Activated CD4-positive, alpha-beta T cell treated with anti-CD3 and anti-CD28 coated beads for 36 hours (primary cell): ENCODE results near the gene DENND2C. TPM values are rescaled to one million over a fixed set of nuclear protein-coding genes. Genes with fewer than 3 reads are reported as not detected.

Experiments used
- ATAC-seq: fragments of 200-7000 bp; cut with Tn5 transposase; one replicate; pipeline ENCODE4 v1.10.0; 2021; ENCODE audit warnings: mild to moderate bottlenecking, moderate library complexity
- CTCF ChIA-PET: fragments of 350-600 bp; sonication (Branson Sonifier 250); formaldehyde crosslinking; loops from one replicate; lab custom pipeline; 2021; ENCODE audit warnings: antibody characterized with exemption; lab: Charles Lee
- POLR2A ChIA-PET: fragments of 350-600 bp; sonication (Branson Sonifier 250); formaldehyde crosslinking; loops from one replicate; lab custom pipeline; 2021; ENCODE audit warnings: antibody characterized with exemption, inconsistent platforms; lab: Charles Lee
- DNase-seq: peaks from one replicate; pipeline ENCODE4 v3.0.0-alpha.2; 2020
- H3K27ac Mint-ChIP-seq: one replicate; pipeline ENCODE4 v1.8.0; 2021; ENCODE audit warnings: mixed read lengths
- H3K27me3 Mint-ChIP-seq: one replicate; pipeline ENCODE4 v1.8.0; 2021; ENCODE audit warnings: mixed read lengths
- H3K36me3 Mint-ChIP-seq: one replicate; pipeline ENCODE4 v1.8.0; 2021; ENCODE audit warnings: low read depth, mixed read lengths
- H3K4me1 Mint-ChIP-seq: one replicate; pipeline ENCODE4 v1.8.0; 2021; ENCODE audit warnings: mixed read lengths
- H3K4me3 Mint-ChIP-seq: one replicate; pipeline ENCODE4 v1.8.0; 2021; ENCODE audit warnings: mild to moderate bottlenecking, moderate library complexity, mixed read lengths
- H3K9me3 Mint-ChIP-seq: one replicate; pipeline ENCODE4 v1.8.0; 2021; ENCODE audit warnings: low read depth, mixed read lengths
- intact Hi-C, 2 experiments: fragments of 100-400 bp; cut with DNase I in 1 of 2; cut with micrococcal nuclease in 1 of 2; formaldehyde crosslinking; loops; one replicate each; pipeline versions ENCODE4 v1.14.2 to v1.15.1; 2022 to 2024; cut with DNase I, micrococcal nuclease
- total RNA-seq, 2 experiments: library from RNA; stranded (reverse); gene quantifications; one replicate each; pipeline ENCODE4 v1.2.3, GENCODE V29; 2021

Gene DENND2C
- total RNA-seq, 2 experiments from 2014 or later = 0.65 to 0.73 TPM

- Mint-ChIP-seq H3K36me3 (peaks cover 2% of the 10 kb centered on the region), H3K27ac (no peak overlapping the region), H3K4me3 (no peak overlapping the region), H3K4me1 (no peaks in the 10 kb centered on the region), H3K9me3 (peaks cover 2% of the 10 kb centered on the region), H3K27me3 (peaks cover 7% of the 10 kb centered on the region)
- CTCF ChIA-PET = no interaction called here
- intact Hi-C loops = no loop called here
- no peak for DNase-seq
- POLR2A ChIA-PET = no interaction called here
- ATAC-seq = no peak
These were observed 71.9 kb downstream of the DENND2C start for GRCh38 chr1:114597949-114598348.

DNA sequence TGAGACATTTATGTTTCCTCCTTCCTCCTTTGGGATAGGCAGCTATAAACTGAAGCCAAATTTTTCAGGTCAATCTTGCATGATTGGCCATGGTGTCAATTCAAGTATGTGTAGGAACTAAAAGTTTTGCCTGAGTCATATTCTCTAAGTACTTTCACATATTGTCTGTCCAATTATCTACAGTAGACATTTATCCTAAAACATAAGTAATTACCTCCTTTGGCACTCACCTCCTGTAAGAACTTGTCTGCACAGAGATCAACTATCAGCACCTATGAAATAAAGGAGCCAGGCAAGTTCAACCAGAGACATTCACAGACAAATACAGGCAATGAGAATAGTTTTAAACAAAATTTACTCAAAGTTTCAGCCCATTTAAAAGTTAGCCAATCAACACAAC lies 74.2 kb downstream of the DENND2C start:
- peaks cover 7% of the 10 kb centered on the region for H3K27me3 Mint-ChIP-seq
- no peak for ATAC-seq
- DNase-seq = no peak
- peaks cover 2% of the 10 kb centered on the region for H3K36me3 Mint-ChIP-seq
- H3K4me3 Mint-ChIP-seq = no peak overlapping the region
- CTCF ChIA-PET = interaction anchor here (1.1 kb wide), 1 partner anchor 26 kb away, joined by 3 read pairs; no protein-coding TSS in a partner anchor
- intact Hi-C loops = no loop called here
- H3K4me1 Mint-ChIP-seq = no peaks in the 10 kb centered on the region
- POLR2A ChIA-PET = no interaction called here
- peaks cover 2% of the 10 kb centered on the region for H3K9me3 Mint-ChIP-seq
- H3K27ac Mint-ChIP-seq = no peak overlapping the region

- ATAC-seq (no peak), DNase-seq (no peak)
- Mint-ChIP-seq H3K9me3 (peaks cover 2% of the 10 kb centered on the region), H3K36me3 (peaks cover 2% of the 10 kb centered on the region), H3K27ac (no peak overlapping the region), H3K4me1 (no peaks in the 10 kb centered on the region), H3K27me3 (peaks cover 7% of the 10 kb centered on the region), H3K4me3 (no peak overlapping the region)
- intact Hi-C loops = no loop called here
- ChIA-PET CTCF (no interaction called here), POLR2A (no interaction called here)
These were observed 75.8 kb downstream of the DENND2C start for GRCh38 chr1:114594046-114594445.

GRCh38 chr1:114589122-114589521 lies 80.7 kb downstream of the DENND2C start:
- CTCF ChIA-PET = no interaction called here
- no peaks in the 10 kb centered on the region for H3K9me3 Mint-ChIP-seq
- POLR2A ChIA-PET = no interaction called here

GRCh38 chr1:114588196-114588689 lies 81.6 kb downstream of the DENND2C start:
- Mint-ChIP-seq H3K4me1 (no peaks in the 10 kb centered on the region), H3K9me3 (no peaks in the 10 kb centered on the region), H3K36me3 (no peaks in the 10 kb centered on the region), H3K4me3 (no peak overlapping the region), H3K27me3 (peaks cover 4% of the 10 kb centered on the region), H3K27ac (no peak overlapping the region)
- ChIA-PET CTCF (no interaction called here), POLR2A (no interaction called here)
- intact Hi-C loops = no loop called here
- DNase-seq (no peak), ATAC-seq (no peak)

More at GRCh38 chr1:114589122-114589521, 80.7 kb downstream of the DENND2C start:
- H3K36me3 Mint-ChIP-seq = no peaks in the 10 kb centered on the region
- H3K4me3 Mint-ChIP-seq = no peak overlapping the region
- intact Hi-C loops = no loop called here
- DNase-seq = no peak
- no peak for ATAC-seq
- H3K27ac Mint-ChIP-seq = no peak overlapping the region
- no peaks in the 10 kb centered on the region for H3K4me1 Mint-ChIP-seq
- H3K27me3 Mint-ChIP-seq = peaks cover 2% of the 10 kb centered on the region

GRCh38 chr1:114587203-114587991 lies 82.5 kb downstream of the DENND2C start:
- peaks cover 4% of the 10 kb centered on the region for H3K27me3 Mint-ChIP-seq
- POLR2A ChIA-PET = no interaction called here
- ATAC-seq (no peak), DNase-seq (no peak)
- peaks cover under 1% of the 10 kb centered on the region for H3K4me1 Mint-ChIP-seq
- H3K36me3 Mint-ChIP-seq = peaks cover 2% of the 10 kb centered on the region
- CTCF ChIA-PET = no interaction called here
- H3K27ac Mint-ChIP-seq = no peak overlapping the region
- H3K4me3 Mint-ChIP-seq = no peak overlapping the region
- no peaks in the 10 kb centered on the region for H3K9me3 Mint-ChIP-seq
- intact Hi-C loops = no loop called here

GRCh38 chr1:114586513-114587047 lies 83.3 kb downstream of the DENND2C start:
- Mint-ChIP-seq H3K36me3 (peaks cover 7% of the 10 kb centered on the region), H3K27me3 (peaks cover 4% of the 10 kb centered on the region), H3K9me3 (peaks cover 1% of the 10 kb centered on the region), H3K4me1 (peaks cover 9% of the 10 kb centered on the region), H3K4me3 (no peak overlapping the region), H3K27ac (no peak overlapping the region)
- no peak for DNase-seq
- ChIA-PET CTCF (no interaction called here), POLR2A (no interaction called here)
- intact Hi-C loops = no loop called here
- ATAC-seq = no peak

DNA sequence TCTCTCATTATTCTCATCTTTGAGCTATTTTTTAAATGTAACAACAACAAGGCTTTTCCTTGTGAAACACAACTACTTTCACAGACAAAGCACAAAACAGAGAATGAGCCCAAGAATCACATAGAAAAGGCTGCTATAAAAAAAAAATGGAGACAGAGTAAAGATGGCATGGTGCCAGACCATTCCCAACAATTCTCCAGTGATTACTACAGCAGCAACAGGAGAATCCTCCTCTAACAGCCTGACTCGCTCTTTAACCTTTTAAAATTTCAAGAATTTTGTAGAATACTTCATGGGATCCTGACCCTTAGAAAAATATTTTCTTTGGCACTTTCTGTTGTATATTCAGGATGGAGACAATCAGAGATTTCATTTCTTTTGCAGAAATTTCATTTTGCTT lies 84.6 kb downstream of the DENND2C start:
- Mint-ChIP-seq H3K4me1 (peaks cover 12% of the 10 kb centered on the region), H3K9me3 (peaks cover 1% of the 10 kb centered on the region), H3K27me3 (peaks cover 4% of the 10 kb centered on the region), H3K4me3 (no peak overlapping the region), H3K27ac (no peak overlapping the region), H3K36me3 (peaks cover 7% of the 10 kb centered on the region)
- DNase-seq = no peak
- ChIA-PET POLR2A (no interaction called here), CTCF (no interaction called here)
- intact Hi-C loops = no loop called here
- no peak for ATAC-seq

DNA sequence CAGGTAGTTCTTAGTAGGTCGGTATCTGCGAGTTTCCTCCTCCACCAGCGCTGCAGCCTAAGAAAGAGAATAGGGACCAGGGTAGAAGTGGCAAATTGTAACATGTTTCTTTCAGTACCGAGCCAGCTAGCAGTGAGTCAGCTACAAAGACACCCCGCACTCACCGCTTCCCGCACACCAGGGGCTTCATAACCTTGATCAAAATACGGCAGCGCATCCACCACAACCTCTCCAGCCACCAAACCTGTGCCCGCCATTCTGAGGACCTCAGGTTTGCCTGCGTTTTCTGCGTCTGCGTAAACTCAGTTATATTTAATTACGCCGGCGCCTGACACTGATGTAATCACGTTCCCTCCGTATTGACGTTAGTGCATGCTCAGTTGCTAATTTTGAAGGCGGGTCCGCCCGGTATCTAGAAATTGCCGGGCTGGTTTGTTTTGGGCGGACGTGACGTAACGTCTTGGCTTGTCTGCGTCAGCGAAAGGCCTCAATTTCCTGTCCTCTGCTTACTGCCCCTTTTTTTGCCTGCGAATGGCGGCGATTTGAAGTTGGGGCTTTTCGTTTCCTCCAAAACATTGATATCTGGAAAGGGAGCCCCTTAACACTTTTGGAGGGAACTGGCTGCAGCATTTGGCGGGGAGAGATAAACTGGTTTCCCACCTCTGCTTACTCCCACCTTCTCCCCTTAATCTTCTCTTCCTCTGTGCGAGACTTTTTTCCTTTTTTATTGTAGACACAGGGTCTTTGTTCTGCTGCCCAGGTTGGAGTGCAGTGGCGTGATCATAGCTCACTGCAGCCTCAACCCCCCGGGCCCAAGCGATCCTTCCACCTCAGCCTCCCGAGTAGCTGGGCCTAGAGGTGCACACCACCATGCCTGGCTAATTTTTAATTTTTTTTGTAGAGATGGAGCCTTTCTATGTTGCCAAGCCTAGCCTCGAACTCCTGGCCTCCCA lies 88.2 kb downstream of the DENND2C start, which contains the start of gene BCAS2:
Gene BCAS2, minus strand, starts transcription at position 281 of the 953 bp plus-strand sequence. Its CDS starts 24 bp downstream, at position 257.
- Mint-ChIP-seq H3K4me1 (peaks cover 29% of the 10 kb centered on the region), H3K9me3 (peaks cover 1% of the 10 kb centered on the region), H3K36me3 (peaks cover 28% of the 10 kb centered on the region), H3K27me3 (peaks cover 1% of the 10 kb centered on the region), H3K27ac (peak within 1 kb of the TSS; percentile 98), H3K4me3 (peak within 1 kb of the TSS; percentile 97)
- ChIA-PET CTCF (interaction anchor here (0.7 to 1.2 kb wide), 2 partner anchors 10 to 235 kb away, joined by 3 to 4 read pairs; no protein-coding TSS in a partner anchor), POLR2A (interaction anchor here (0.7 kb wide), 1 partner anchor 135 kb away, joined by 5 read pairs; no protein-coding TSS in a partner anchor)
- DNase-seq (peak; percentile 97), ATAC-seq (peak; percentile 99)
- intact Hi-C loops = loop anchor here (1.0 to 5.0 kb wide), 12 partner anchors 70 to 1509 kb away; partner anchors contain the start of genes CSDE1 (in 2 of the 2), DENND2C (in 2 of the 2), NRAS (in 2 of the 2) and TRIM33 (in 2 of the 2)

GRCh38 chr1:114574365-114574764 lies 95.5 kb downstream of the DENND2C start:
- Mint-ChIP-seq H3K27me3 (no peaks in the 10 kb centered on the region), H3K27ac (no peak overlapping the region), H3K36me3 (peaks cover 57% of the 10 kb centered on the region), H3K4me3 (no peak overlapping the region), H3K4me1 (peaks cover 15% of the 10 kb centered on the region), H3K9me3 (no peaks in the 10 kb centered on the region)
- POLR2A ChIA-PET = no interaction called here
- CTCF ChIA-PET = no interaction called here
- DNase-seq = no peak
- intact Hi-C loops = no loop called here
- ATAC-seq = no peak

DNA sequence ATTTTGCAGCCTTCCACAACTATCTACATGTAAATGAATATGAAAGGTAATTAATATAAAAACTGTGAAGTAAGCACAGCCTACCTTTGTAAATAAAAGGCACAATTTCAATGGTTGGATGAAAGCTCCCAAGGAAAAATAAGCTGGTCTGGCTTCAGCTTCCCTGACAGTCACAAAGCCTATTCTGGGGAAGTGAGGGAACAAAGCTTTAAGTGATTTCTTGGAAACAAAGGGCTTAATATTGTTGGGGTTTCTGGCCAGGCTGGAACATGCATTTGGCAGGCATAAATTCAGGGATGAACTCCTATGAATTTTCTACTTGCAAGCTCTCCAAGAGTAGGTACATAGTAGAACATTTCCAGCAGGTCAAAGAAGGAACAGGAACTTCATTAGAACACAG lies 105.7 kb downstream of the DENND2C start:
- no peaks in the 10 kb centered on the region for H3K4me1 Mint-ChIP-seq

More for the DNA sequence above, 105.7 kb downstream of the DENND2C start:
- Mint-ChIP-seq H3K27ac (no peak overlapping the region), H3K9me3 (peaks cover 2% of the 10 kb centered on the region), H3K36me3 (peaks cover 50% of the 10 kb centered on the region), H3K4me3 (no peak overlapping the region), H3K27me3 (no peaks in the 10 kb centered on the region)
- ChIA-PET POLR2A (no interaction called here), CTCF (no interaction called here)
- no peak for DNase-seq
- intact Hi-C loops = no loop called here
- no peak for ATAC-seq
